ENCODE measurements around the gene CCL13. TPM values are rescaled to one million over a fixed set of nuclear protein-coding genes. Genes with fewer than 3 reads are reported as not detected.

CCL13 gene
- total RNA-seq, 1 donor from 2014 or later = not detected

Other genes with a start within 250 kb of the CCL13 start
- 4.7 and 35.7 TPM in 2 replicates for gene CCL2, start 101.2 kb upstream of the CCL13 start, total RNA-seq
- gene CCL7, start 86.3 kb upstream of the CCL13 start, total RNA-seq = 0.17 TPM in 1 of 2 replicates, not detected in the other
- not detected in 2 replicates for gene CCL11, start 70.7 kb upstream of the CCL13 start, total RNA-seq
- gene CCL8, start 37.0 kb upstream of the CCL13 start, total RNA-seq = not detected in 2 replicates
- gene CCL1, start 6.8 kb downstream of the CCL13 start, total RNA-seq = not detected in 2 replicates
- not detected in 2 replicates for gene TMEM132E, start 223.1 kb downstream of the CCL13 start, total RNA-seq

Data from epithelial cell of proximal tubule (primary cell).